ENCODE results near the gene FAM209B.

- no peak for TF ChIP-seq CTCF (IDR thresholded peaks at IDR 0.05; ENCODE audit: low read length)
- no peak for TF ChIP-seq EZH2 (IDR thresholded peaks at IDR 0.05; ENCODE audit: borderline replicate concordance, low read length)
These were observed 21.8 kb downstream of the FAM209B start for GRCh38 chr20:56554869-56555268.

Measured in OCI-LY1 (cell line).